Measurements from ENCODE around the gene PCNT. TPM values are rescaled to one million over a fixed set of nuclear protein-coding genes. Genes with fewer than 3 reads are reported as not detected.

The PCNT gene
- total and polyA plus RNA-seq, 9 of the 15 experiments (the other 6 are each of a cell fraction or from before 2014, with no cell fraction given): 9.1 to 53.5 (median 31.3) TPM

DNA sequence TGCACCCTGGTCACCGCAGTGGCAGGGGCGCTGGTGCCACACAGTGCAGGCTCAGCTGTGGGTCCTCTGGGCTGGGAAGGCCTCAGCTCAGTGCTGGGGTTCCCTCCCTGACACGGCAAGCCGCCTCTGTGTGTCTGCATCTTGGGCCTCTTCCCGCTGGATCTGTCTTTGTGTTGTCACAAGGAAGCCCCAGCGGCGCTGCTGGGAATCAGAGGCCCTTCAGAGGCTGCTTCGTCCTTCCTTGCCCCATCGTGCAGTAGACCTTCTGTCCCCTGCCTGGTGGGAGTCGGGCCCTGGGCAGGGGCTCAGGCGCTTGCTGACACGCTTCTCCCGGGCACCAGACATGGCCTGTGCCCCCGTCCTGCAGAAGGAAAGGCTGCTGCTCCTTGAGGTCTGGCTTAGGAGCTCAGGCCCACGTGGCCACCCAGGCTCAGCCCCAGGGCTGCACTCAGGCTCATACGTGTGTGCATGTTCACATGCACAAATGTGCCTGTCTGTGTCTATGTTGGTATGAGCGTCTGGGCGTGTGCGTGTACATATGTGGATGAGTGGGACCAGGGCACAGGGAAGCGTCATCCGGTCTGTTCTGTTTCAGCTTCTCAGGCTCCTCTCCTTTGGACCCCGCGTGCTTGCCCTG, 110.5 kb downstream of the PCNT start:
- H3K9ac ChIP-seq (ENCODE audit: insufficient read depth in 1 of 2, low read depth in 2 of 2, low read length in 2 of 2): peak overlapping the region in 1 of 2 experiments; percentile 20; a peak in 2 of 4 replicates
- H3K9me3 ChIP-seq (replicated peaks; ENCODE audit: control insufficient read depth, insufficient read depth, low read depth, low read length): no peaks in the 10 kb centered on the region
- in situ Hi-C loops (cut with MboI): no loop called here
- no peak overlapping the region for H3K27ac ChIP-seq (ENCODE audit: extremely low read depth, low read depth, low read length)
- H3K9me1 ChIP-seq (ENCODE audit: control insufficient read depth, insufficient read depth, low read length): no peaks in the 10 kb centered on the region
- peaks cover 80% of the 10 kb centered on the region for H3K36me3 ChIP-seq (ENCODE audit: control insufficient read depth, insufficient read depth, low read length)
- H3K4me2 ChIP-seq (ENCODE audit: insufficient read depth, low read length): no peak overlapping the region
- H3K27me3 ChIP-seq (ENCODE audit: control insufficient read depth in 2 of 2, insufficient read depth in 2 of 2, low read length in 2 of 2): no peaks in the 10 kb centered on the region
- BruUV-seq (replicated peaks): no TSS peak
- ATAC-seq (no peak), FAIRE-seq (no peak), DNase-seq (ENCODE audit: extremely low read depth in 1 of 4, low spot score in 3 of 4) (no peak)
- peaks cover 0 to 4% of the 10 kb centered on the region in 2 experiments; a peak in 1 of 5 replicates for H3K4me1 ChIP-seq (replicated peaks in 1 of 2; ENCODE audit: control insufficient read depth in 2 of 2, insufficient read depth in 2 of 2, low read length in 2 of 2)
- ChIA-PET POLR2A (interaction anchor here (1.2 kb wide), 1 partner anchor 9 kb away, joined by 3 read pairs; no protein-coding TSS in a partner anchor), CTCF (ENCODE audit: low intra/inter-chr PET ratio) (no interaction called here)
- TF ChIP-seq EWSR1 (IDR thresholded peaks at IDR 0.05; ENCODE audit: borderline replicate concordance, low read depth, partially characterized antibody): no peak
- no peak for TF ChIP-seq ZNF146 (CRISPR knock-in tag; IDR thresholded peaks at IDR 0.05; ENCODE audit: unreplicated experiment)
- TF ChIP-seq POLR2G (IDR thresholded peaks at IDR 0.05; ENCODE audit: low read depth, low read length): peak; percentile 58
- no peaks in the 10 kb centered on the region for H3K79me2 ChIP-seq (ENCODE audit: control insufficient read depth, insufficient read depth, low read length)
- no peaks in the 10 kb centered on the region for H4K20me1 ChIP-seq (replicated peaks; ENCODE audit: control insufficient read depth, insufficient read depth, low read length)
- WGBS (ENCODE audit: insufficient coverage, low coverage, missing lambda C conversion rate): 94% methylated on average over 22 of the region's 23 CpGs
- H3K4me3 ChIP-seq: no peak overlapping the region
- intact Hi-C loops (cut with micrococcal nuclease): no loop called here
- H2AFZ ChIP-seq (ENCODE audit: low read depth, low read length): no peak overlapping the region

DNA sequence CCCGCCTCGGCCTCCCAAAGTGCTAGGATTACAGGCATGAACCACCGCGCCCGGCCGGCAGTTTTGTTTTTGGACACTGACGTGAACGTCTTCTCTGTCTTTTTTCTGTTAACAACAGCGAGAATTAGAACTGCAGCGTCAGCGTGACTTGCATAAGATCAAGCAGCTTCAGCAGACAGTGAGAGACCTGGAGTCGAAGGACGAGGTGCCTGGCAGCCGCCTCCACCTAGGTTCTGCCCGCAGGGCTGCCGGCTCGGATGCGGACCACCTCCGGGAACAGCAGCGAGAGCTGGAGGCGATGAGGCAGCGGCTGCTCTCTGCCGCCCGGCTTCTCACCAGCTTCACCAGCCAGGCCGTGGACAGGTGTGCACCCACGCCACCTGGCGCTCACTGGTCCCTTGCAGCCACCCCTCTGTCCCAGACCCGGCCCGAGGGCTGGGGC, 111.9 kb downstream of the PCNT start:
- FAIRE-seq (no peak), ATAC-seq (no peak), DNase-seq (ENCODE audit: extremely low read depth in 1 of 4, low spot score in 3 of 4) (no peak)
- H4K20me1 ChIP-seq (replicated peaks; ENCODE audit: control insufficient read depth, insufficient read depth, low read length): no peaks in the 10 kb centered on the region
- peaks cover 0 to 4% of the 10 kb centered on the region in 2 experiments; a peak in 1 of 5 replicates for H3K4me1 ChIP-seq (replicated peaks in 1 of 2; ENCODE audit: control insufficient read depth in 2 of 2, insufficient read depth in 2 of 2, low read length in 2 of 2)
- ChIA-PET CTCF (ENCODE audit: low intra/inter-chr PET ratio) (no interaction called here), POLR2A (no interaction called here)
- no peaks in the 10 kb centered on the region for H3K9me1 ChIP-seq (ENCODE audit: control insufficient read depth, insufficient read depth, low read length)
- 96% methylated on average over 28 of the region's 29 CpGs for WGBS (ENCODE audit: insufficient coverage, low coverage, missing lambda C conversion rate)
- H3K4me3 ChIP-seq: no peak overlapping the region
- no peaks in the 10 kb centered on the region for H3K79me2 ChIP-seq (ENCODE audit: control insufficient read depth, insufficient read depth, low read length)
- H3K27ac ChIP-seq (ENCODE audit: extremely low read depth, low read depth, low read length): no peak overlapping the region; the same call in 2 of the 3 replicates
- TF ChIP-seq ZNF316 (IDR thresholded peaks at IDR 0.05): peak; percentile 65
- no peak for TF ChIP-seq RNF2 (IDR thresholded peaks at IDR 0.05)
- TF ChIP-seq ZNF764 (CRISPR knock-in tag; IDR thresholded peaks at IDR 0.05; ENCODE audit: low read depth): no peak
- TF ChIP-seq MTA3 (IDR thresholded peaks at IDR 0.05; ENCODE audit: borderline replicate concordance): no peak
- no peak for TF ChIP-seq ZNF23 (CRISPR knock-in tag; IDR thresholded peaks at IDR 0.05)
- TF ChIP-seq POLR2G (IDR thresholded peaks at IDR 0.05; ENCODE audit: low read depth, low read length): 0 out of 2 replicates have a peak, but pooled peaks have one; percentile 39
- TF ChIP-seq C11orf30 (IDR thresholded peaks at IDR 0.05; ENCODE audit: low read depth): peak; percentile 67
- H3K27me3 ChIP-seq (ENCODE audit: control insufficient read depth in 2 of 2, insufficient read depth in 2 of 2, low read length in 2 of 2): no peaks in the 10 kb centered on the region
- BruUV-seq (replicated peaks): no TSS peak
- in situ Hi-C loops (cut with MboI): no loop called here
- peaks cover 80% of the 10 kb centered on the region for H3K36me3 ChIP-seq (ENCODE audit: control insufficient read depth, insufficient read depth, low read length)
- no peaks in the 10 kb centered on the region for H3K9me3 ChIP-seq (replicated peaks; ENCODE audit: control insufficient read depth, insufficient read depth, low read depth, low read length)
- intact Hi-C loops (cut with micrococcal nuclease): no loop called here
- H3K4me2 ChIP-seq (ENCODE audit: insufficient read depth, low read length): no peak overlapping the region
- H3K9ac ChIP-seq (ENCODE audit: insufficient read depth in 1 of 2, low read depth in 2 of 2, low read length in 2 of 2): no peak overlapping the region; a peak in 1 of 4 replicates
- no peak overlapping the region for H2AFZ ChIP-seq (ENCODE audit: low read depth, low read length)
